G401.6 (cell line): ENCODE results near the gene WDR54.
"Not testable (repeated sequence)": the region's sequence is repeated elsewhere in the genome, so short reads cannot be mapped to it uniquely, and the experiment has no call there.

ENCODE experiments used
- FAIRE-seq: peaks from 2 replicates; lab custom pipeline; 2012; peaks lifted over from hg19 to GRCh38; lab: Jason Lieb, UNC

Gene WDR54

GRCh38 chr2:74429487-74430451 is 8.2 kb downstream of the WDR54 start:
- FAIRE-seq, result no peak

GRCh38 chr2:74430502-74430901 is 9.0 kb downstream of the WDR54 start:
- FAIRE-seq, result no peak

DNA sequence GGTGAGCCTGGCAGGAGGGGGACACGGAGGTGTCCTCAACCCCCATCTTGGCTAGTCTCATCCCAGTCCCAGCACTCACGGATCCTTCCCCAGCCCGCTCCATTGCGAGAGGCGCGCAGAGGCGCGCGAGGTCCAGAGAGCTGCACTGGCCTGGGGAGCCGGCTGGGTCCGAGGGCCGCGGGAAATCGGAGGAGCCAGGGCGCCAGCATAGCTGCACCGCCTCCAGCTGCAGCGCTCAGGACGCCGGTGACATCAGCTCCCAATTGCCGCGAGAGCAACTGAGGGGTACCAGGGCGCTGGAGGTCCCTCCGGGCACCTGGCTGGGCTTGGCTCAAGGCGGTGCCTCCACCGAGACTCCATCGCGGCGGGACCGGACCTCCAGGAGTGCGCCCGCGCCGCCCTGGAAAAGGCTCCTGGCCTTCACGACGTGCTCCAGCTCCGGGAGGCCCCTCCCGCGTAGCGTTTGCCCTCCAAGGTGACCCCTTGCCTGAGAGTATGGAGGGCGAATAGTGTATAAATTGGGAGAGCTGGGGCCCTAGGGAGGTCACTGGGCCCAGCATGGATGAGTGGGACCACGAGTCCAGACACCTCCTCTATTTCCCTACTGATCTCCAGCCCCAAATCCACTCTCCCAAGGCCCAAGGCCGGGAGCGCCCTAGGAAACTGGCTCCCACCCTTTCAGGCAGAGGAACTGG is 14.7 kb downstream of the WDR54 start:
- FAIRE-seq, result no peak

DNA sequence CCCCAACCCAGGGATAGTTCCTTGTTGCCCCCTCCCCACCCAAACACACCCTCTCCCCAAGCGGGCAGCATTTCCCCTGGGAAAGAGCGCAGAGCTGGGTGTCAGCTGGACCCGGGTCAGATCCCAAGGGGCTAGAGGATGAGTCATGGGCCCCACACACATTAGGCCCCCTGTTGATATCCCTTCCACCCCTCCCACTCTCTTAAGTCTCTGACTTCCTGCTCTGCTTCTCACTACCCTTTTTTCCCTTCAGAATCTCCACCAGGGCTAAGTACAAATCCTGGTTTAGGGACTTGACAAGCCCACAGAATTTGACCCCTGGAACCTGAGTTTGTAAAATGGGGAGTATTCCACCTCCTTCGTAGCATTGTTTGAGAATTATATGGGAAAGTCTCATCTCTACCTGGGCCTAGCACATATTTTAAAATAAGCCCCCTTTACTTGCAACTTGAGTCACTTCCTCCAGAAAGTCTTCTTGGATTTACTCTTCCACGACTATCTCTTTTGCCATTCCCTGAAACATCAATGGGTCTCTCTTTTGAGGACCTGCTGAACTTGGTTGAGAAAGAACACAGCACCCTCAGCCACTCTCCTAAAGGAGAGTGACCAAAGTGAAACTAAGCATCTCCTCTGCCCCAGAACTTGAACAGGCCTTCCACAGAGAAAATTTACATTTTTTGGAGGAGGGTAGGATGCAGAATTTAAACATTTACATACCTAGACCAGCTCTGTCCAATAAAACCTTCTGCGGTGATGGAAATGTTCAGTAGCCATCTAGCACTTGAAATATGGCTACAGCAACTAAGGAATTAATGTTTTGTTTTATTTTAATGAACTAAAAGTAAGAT is 15.5 kb downstream of the WDR54 start:
- no peak for FAIRE-seq

GRCh38 chr2:74438248-74438647 is 16.7 kb downstream of the WDR54 start:
- FAIRE-seq, result no peak

DNA sequence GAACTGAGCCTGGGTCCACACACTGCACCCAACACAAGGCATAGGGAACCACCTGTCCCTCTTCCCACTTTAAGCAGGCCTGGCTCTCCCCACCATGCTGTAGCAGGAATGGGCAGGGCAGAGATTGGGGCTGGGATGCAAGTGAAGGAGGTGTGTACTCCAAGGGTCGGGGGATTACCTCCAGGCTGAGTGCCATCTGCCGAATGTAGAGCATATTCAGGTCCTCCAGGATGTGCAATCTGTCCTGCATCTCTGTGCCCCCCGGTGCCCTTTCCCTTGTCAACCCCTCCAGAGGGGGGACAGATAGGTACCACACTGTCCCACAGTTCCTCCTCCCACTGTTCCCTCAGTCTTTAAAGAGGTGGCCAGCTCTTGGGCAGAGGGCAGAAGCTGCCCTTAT is 17.8 kb downstream of the WDR54 start:
- no peak for FAIRE-seq

GRCh38 chr2:74439803-74440377 is 18.4 kb downstream of the WDR54 start:
- no peak for FAIRE-seq

DNA sequence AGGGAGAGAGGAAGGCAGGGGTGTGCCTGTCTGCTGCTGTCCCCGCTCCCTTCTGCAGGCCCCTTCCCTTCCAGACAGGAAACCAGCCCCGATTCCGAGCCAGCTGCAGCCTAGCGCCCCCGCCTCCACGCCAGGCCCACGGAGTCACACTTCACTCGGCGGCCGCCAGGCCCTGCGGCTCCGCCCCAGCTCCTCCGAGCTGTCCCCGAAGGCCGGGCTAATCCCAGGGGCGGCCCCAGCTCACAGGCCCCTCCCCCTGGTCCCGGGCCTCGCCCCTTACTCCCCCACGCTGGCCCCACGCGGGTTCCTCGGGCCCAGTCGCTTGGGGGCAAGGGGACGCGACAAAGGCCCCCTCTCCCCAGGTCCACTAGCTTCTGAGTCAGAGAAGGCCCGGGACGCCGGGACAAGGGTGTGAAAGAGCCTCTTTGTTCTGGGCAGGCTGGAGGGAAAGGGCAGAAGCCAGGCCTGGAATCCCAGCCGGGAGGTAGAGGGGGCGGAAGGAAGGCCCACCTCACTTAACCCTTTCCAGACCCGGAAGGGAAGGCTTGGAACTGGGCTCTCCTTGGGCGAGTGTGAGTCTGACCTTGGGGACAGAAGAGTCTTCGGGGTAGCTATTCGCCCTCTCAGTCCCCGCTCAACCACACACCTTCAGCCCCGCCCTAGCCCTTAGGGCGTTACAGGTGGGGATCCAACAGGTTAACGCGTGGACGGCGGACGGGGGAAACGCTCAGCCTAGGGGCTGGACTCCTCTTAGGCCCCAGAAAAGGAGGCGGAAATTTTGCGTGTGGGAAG is 19.0 kb downstream of the WDR54 start:
- peak; percentile 85 for FAIRE-seq

GRCh38 chr2:74441170-74441689 is 19.7 kb downstream of the WDR54 start:
- FAIRE-seq, result no peak

DNA sequence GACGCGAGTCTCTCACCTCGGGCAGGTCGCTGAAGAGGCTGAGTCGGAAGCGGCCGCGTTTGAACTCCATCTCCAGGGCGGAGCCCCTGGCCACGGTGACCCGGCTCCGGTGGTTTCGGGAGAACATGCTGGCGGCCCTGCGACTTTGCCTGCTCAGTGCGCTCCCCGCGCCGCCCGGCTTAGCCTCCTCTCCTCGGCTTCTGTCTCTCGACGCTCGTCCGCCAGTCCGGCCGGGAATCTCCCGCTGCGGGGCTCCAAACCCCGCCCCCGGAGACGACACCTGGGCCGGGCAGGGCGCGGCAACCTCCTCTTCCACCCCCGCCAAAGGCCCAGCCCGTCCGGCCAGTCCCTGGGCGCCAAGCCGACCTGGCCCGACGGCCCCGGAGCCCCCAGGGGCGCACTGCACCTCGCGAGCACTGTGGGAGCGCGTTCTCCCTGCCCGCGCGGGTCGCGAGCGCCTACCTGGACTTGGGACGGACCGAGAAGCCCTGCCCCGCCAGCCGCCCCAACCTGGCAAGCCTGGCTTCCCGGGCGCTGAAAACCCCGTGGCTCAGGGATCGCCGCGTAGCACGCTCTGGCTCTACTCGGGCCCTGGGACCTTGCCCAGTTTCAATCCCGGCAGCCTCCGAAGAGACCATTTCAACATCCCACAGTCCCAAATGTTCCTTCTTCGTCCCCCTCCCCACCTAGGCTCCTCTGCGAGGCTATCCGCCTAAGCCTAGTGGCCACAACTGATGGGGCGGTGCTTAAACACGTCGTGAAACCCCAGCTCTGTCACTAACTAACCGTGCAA is 20.4 kb downstream of the WDR54 start, which contains the start of gene RTKN:
Gene RTKN (minus strand): TSS at position 248 of the 793 bp plus-strand sequence. CDS start 121 bp downstream, at position 127.
- FAIRE-seq, result peak; percentile 3

- FAIRE-seq, result not testable (repeated sequence)
Measured at GRCh38 chr2:74442483-74443297, 21.2 kb downstream of the WDR54 start.

GRCh38 chr2:74444498-74445318 is 23.2 kb downstream of the WDR54 start:
- FAIRE-seq, result no peak

DNA sequence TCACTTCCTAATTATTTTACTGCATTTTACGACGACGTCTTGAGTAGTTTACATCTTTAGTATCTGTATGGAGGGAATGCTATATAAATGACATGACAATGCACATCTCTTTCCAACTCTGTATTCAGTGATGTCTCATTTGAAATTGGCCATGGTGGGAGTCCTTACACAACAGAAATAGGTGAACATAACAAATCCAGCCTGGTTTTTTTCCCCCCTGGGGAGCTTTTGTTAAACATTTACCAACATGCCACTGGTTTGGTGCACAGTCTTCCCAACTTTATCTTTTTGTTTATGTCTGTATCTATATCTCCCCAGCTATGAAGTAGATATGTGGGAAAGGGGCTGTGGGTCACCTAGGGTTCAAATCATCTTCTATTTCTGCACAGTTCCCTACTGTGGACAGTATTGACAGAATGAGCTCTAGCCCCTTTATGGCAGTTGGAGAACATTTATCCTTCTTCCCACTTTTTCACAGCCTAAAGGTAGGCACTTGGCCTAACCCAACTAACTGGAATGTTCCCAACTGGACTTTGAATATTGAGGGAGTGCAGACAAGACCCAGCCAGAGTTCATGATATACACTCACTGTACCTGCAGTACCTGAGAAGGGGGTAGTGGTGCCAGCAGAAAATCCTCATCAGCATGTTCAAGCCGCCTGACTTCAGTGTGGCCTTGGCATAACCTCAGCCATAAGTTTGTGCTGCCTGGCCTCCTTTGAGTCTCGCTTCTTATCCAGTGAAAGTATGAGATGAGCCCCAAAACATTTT is 25.9 kb downstream of the WDR54 start:
- no peak for FAIRE-seq

- FAIRE-seq, result no peak
Measured at GRCh38 chr2:74448771-74449170, 27.2 kb downstream of the WDR54 start.

- FAIRE-seq, result no peak
Measured at GRCh38 chr2:74450570-74451190, 29.1 kb downstream of the WDR54 start.

DNA sequence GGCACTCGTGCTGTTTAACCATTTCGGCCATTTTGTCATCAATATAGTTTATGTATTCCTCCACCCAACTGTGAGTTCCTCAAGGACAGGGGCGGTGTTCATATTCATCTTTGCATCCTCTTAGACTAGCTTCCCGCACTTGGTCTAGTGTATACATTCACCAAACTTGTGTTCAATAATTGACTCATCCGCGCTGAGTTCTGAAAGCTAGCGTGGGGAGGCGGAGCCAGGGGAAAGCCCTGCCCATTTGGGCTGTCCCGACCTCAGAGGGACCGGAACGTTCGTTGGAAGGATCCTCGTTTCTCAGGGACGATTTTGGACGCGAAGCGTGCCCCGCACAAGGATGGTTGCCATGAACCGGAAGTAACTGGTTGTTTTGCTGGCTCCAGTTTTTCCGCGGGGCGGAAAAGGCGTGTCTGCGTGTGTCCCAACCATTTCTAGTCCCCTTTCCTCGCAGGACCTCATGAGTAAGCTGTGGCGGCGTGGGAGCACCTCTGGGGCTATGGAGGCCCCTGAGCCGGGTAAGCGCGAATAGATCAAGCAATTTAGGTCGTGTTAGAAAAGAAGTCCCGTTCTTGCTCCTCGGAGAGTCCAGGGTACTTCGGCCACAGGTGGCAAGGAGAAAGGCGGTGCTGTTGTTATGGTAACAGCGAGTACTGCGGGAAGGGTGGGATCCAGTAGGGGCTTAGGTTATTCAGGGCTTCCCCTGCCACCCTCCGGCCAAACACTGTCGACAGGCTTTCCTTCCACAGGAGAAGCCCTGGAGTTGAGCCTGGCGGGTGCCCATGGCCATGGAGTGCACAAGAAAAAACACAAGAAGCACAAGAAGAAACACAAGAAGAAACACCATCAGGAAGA is 33.4 kb downstream of the WDR54 start, which contains the start of gene INO80B:
Gene INO80B (plus strand): TSS at position 434 of the 858 bp plus-strand sequence. CDS start 30 bp downstream, at position 464.
- FAIRE-seq, result peak; percentile 95
